WTC11 (cell line): ENCODE results near the gene PCDH9. TPM values are rescaled to one million over a fixed set of nuclear protein-coding genes. Genes with fewer than 3 reads are reported as not detected.

Source experiments
- ATAC-seq: fragments of 200-7000 bp; cut with Tn5 transposase; 2 replicates; pipeline ENCODE4 v1.10.0; 2021; ENCODE audit warnings: mild to moderate bottlenecking, moderate library complexity
- CTCF ChIA-PET: fragments of 300-600 bp; sonication (Branson Sonifier 250); formaldehyde crosslinking; loops from one replicate; lab custom pipeline; 2021; ENCODE audit warnings: antibody characterized with exemption; lab: Charles Lee
- POLR2A ChIA-PET: fragments of 350-600 bp; sonication (Branson Sonifier 250); formaldehyde crosslinking; loops from one replicate; lab custom pipeline; 2021; ENCODE audit warnings: antibody characterized with exemption; lab: Charles Lee
- DNase-seq: peaks from one replicate; pipeline ENCODE4 v3.0.0; 2021; ENCODE audit warnings: low spot score
- H3K27ac Mint-ChIP-seq: 2 replicates; pipeline ENCODE4 v1.8.0; 2021; ENCODE audit warnings: mixed read lengths
- H3K27me3 Mint-ChIP-seq: 2 replicates; pipeline ENCODE4 v1.8.0; 2021; ENCODE audit warnings: low read depth, mild to moderate bottlenecking, moderate library complexity, mixed read lengths
- H3K36me3 Mint-ChIP-seq: 2 replicates; pipeline ENCODE4 v1.8.0; 2021; ENCODE audit warnings: mixed read lengths
- H3K4me1 Mint-ChIP-seq: 2 replicates; pipeline ENCODE4 v1.8.0; 2022; ENCODE audit warnings: mixed read lengths
- H3K4me3 Mint-ChIP-seq: 2 replicates; pipeline ENCODE4 v1.8.0; 2021; ENCODE audit warnings: mild to moderate bottlenecking, moderate library complexity, mixed read lengths
- H3K9me3 Mint-ChIP-seq: 2 replicates; pipeline ENCODE4 v1.8.0; 2021; ENCODE audit warnings: mixed read lengths
- ATF1 ChIP-seq: sonication (generic); formaldehyde crosslinking; IDR thresholded peaks from 2 replicates; pipeline ENCODE4 v1.8.1; 2023; ENCODE audit warnings: mild to moderate bottlenecking, moderate library complexity, missing genetic modification reagents
- CREB1 ChIP-seq: sonication (generic); formaldehyde crosslinking; IDR thresholded peaks from 2 replicates; pipeline ENCODE4 v1.8.0; 2023; ENCODE audit warnings: mild to moderate bottlenecking, missing genetic modification reagents
- CREM ChIP-seq: sonication (generic); formaldehyde crosslinking; IDR thresholded peaks from 2 replicates; pipeline ENCODE4 v1.8.1; 2022; ENCODE audit warnings: mild to moderate bottlenecking, missing genetic modification reagents, moderate library complexity
- FOXJ3 ChIP-seq: sonication (generic); formaldehyde crosslinking; IDR thresholded peaks from 2 replicates; pipeline ENCODE4 v1.9.0; 2021; ENCODE audit warnings: missing genetic modification reagents, mild to moderate bottlenecking, borderline replicate concordance
- GTF2I ChIP-seq: fragments of 250-450 bp; sonication (Bioruptor Pico); conservative IDR thresholded peaks from 2 replicates; pipeline ENCODE4 v1.4.0; 2021; ENCODE audit warnings: mild to moderate bottlenecking
- HMGA2 ChIP-seq: fragments of 250-450 bp; sonication (Bioruptor Pico); IDR thresholded peaks from 2 replicates; pipeline ENCODE4 v1.4.0; 2021; ENCODE audit warnings: mild to moderate bottlenecking, moderate library complexity
- JAZF1 ChIP-seq: fragments of 250-450 bp; sonication (Bioruptor Pico); IDR thresholded peaks from 2 replicates; pipeline ENCODE4 v1.9.0; 2021; ENCODE audit warnings: moderate library complexity, mild to moderate bottlenecking, inconsistent platforms
- KAT7 ChIP-seq: sonication (generic); formaldehyde crosslinking; IDR thresholded peaks from 2 replicates; pipeline ENCODE4 v1.8.1; 2023; ENCODE audit warnings: missing genetic modification reagents, mild to moderate bottlenecking, borderline replicate concordance
- TCF7 ChIP-seq: sonication (generic); formaldehyde crosslinking; IDR thresholded peaks from 2 replicates; pipeline ENCODE4 v1.8.0; 2022; ENCODE audit warnings: mild to moderate bottlenecking, low read depth, missing genetic modification reagents, moderate library complexity
- TEAD1 ChIP-seq: sonication (generic); formaldehyde crosslinking; IDR thresholded peaks from 2 replicates; pipeline ENCODE4 v1.8.0; 2022; ENCODE audit warnings: mild to moderate bottlenecking, missing genetic modification reagents
- TEAD4 ChIP-seq: sonication (generic); formaldehyde crosslinking; IDR thresholded peaks from 2 replicates; pipeline ENCODE4 v1.8.0; 2022; ENCODE audit warnings: mild to moderate bottlenecking, missing genetic modification reagents
- ZBTB21 ChIP-seq: sonication (generic); formaldehyde crosslinking; IDR thresholded peaks from 2 replicates; pipeline ENCODE4 v1.8.1; 2023; ENCODE audit warnings: mild to moderate bottlenecking, missing genetic modification reagents, borderline replicate concordance
- ZNF121 ChIP-seq: sonication (generic); formaldehyde crosslinking; IDR thresholded peaks from 2 replicates; pipeline ENCODE4 v1.8.0; 2023; ENCODE audit warnings: missing genetic modification reagents
- ZNF317 ChIP-seq: sonication (generic); formaldehyde crosslinking; IDR thresholded peaks from 2 replicates; pipeline ENCODE4 v1.8.1; 2023; ENCODE audit warnings: low read depth, mild to moderate bottlenecking, moderate library complexity, missing genetic modification reagents, borderline replicate concordance
- total RNA-seq: library from RNA; stranded (reverse); gene quantifications from 3 replicates; pipeline ENCODE4 v1.2.3, GENCODE V29; 2021
- TF ChIP-seq, protein P1 (sequence below): sonication (generic); formaldehyde crosslinking; IDR thresholded peaks from 2 replicates; pipeline ENCODE4 v1.8.0; 2022; ENCODE audit warnings: missing genetic modification reagents
- TF ChIP-seq, protein P2 (sequence below): sonication (generic); formaldehyde crosslinking; IDR thresholded peaks from 2 replicates; pipeline ENCODE4 v1.8.0; 2022; ENCODE audit warnings: mild to moderate bottlenecking, missing genetic modification reagents
- TF ChIP-seq, protein P3 (sequence below): sonication (generic); formaldehyde crosslinking; IDR thresholded peaks from 2 replicates; pipeline ENCODE4 v1.8.1; 2023; ENCODE audit warnings: mild to moderate bottlenecking, missing genetic modification reagents, borderline replicate concordance
- TF ChIP-seq, protein P4 (sequence below): sonication (generic); formaldehyde crosslinking; IDR thresholded peaks from 2 replicates; pipeline ENCODE4 v1.8.1; 2023; ENCODE audit warnings: mild to moderate bottlenecking, missing genetic modification reagents

The PCDH9 gene
- total RNA-seq, 1 experiment from 2014 or later, result 0.48 TPM

DNA sequence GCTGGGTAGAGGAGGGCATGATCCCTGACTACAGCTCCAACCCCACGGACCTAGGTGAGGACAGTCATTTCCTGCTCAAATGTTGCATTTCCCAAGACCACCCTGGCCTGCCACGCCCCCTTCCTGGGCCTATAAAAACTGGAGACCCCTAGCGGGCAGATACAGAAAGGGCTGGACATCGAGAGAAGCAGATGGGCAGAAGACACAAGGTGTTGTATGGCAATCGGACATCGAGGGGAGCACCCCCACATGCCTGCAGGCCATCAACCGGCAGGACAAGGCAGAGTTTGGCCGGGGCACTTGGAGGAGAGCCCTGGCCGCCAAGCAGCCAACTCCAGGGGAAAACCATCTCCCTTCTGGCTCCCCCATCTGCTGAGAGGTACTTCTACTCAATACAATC lies 746.4 kb downstream of the PCDH9 start (continued):
- TF ChIP-seq, protein P1, sequence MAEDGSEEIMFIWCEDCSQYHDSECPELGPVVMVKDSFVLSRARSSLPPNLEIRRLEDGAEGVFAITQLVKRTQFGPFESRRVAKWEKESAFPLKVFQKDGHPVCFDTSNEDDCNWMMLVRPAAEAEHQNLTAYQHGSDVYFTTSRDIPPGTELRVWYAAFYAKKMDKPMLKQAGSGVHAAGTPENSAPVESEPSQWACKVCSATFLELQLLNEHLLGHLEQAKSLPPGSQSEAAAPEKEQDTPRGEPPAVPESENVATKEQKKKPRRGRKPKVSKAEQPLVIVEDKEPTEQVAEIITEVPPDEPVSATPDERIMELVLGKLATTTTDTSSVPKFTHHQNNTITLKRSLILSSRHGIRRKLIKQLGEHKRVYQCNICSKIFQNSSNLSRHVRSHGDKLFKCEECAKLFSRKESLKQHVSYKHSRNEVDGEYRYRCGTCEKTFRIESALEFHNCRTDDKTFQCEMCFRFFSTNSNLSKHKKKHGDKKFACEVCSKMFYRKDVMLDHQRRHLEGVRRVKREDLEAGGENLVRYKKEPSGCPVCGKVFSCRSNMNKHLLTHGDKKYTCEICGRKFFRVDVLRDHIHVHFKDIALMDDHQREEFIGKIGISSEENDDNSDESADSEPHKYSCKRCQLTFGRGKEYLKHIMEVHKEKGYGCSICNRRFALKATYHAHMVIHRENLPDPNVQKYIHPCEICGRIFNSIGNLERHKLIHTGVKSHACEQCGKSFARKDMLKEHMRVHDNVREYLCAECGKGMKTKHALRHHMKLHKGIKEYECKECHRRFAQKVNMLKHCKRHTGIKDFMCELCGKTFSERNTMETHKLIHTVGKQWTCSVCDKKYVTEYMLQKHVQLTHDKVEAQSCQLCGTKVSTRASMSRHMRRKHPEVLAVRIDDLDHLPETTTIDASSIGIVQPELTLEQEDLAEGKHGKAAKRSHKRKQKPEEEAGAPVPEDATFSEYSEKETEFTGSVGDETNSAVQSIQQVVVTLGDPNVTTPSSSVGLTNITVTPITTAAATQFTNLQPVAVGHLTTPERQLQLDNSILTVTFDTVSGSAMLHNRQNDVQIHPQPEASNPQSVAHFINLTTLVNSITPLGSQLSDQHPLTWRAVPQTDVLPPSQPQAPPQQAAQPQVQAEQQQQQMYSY (CRISPR knock-in tag), result no peak

DNA sequence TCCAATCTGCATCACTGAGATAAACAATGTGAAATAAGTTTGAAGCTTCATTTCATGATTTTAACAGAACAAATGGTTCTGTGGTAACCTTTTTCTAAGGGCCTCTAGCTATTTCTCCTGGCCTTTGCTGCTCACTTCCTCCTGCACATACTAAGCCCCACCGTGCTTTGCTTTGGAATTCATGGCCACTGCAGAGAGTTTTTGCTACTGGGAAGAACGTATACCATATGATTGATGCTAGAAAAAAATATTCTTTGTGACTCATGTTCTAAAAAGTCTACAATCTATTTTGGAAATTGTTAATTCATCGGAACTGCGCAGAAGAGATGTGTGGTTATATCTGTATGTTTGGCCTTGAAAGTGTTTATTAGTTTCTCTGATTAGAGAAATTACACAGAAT lies 747.3 kb downstream of the PCDH9 start:
- Mint-ChIP-seq H3K9me3 (peaks cover 23% of the 10 kb centered on the region), H3K4me1 (no peaks in the 10 kb centered on the region), H3K27me3 (no peaks in the 10 kb centered on the region), H3K36me3 (peaks cover 11% of the 10 kb centered on the region), H3K4me3 (no peak overlapping the region), H3K27ac (no peak overlapping the region)
- ATAC-seq (no peak), DNase-seq (no peak)
- no peak for TF ChIP-seq GTF2I (CRISPR knock-in tag)
- no peak for TF ChIP-seq FOXJ3 (CRISPR knock-in tag)
- TF ChIP-seq ZNF121 (CRISPR knock-in tag), result no peak
- no peak for TF ChIP-seq TEAD1
- TF ChIP-seq CREM (CRISPR knock-in tag), result no peak
- TF ChIP-seq, protein P2, sequence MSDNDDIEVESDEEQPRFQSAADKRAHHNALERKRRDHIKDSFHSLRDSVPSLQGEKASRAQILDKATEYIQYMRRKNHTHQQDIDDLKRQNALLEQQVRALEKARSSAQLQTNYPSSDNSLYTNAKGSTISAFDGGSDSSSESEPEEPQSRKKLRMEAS (CRISPR knock-in tag), result no peak
- TF ChIP-seq, protein P3, sequence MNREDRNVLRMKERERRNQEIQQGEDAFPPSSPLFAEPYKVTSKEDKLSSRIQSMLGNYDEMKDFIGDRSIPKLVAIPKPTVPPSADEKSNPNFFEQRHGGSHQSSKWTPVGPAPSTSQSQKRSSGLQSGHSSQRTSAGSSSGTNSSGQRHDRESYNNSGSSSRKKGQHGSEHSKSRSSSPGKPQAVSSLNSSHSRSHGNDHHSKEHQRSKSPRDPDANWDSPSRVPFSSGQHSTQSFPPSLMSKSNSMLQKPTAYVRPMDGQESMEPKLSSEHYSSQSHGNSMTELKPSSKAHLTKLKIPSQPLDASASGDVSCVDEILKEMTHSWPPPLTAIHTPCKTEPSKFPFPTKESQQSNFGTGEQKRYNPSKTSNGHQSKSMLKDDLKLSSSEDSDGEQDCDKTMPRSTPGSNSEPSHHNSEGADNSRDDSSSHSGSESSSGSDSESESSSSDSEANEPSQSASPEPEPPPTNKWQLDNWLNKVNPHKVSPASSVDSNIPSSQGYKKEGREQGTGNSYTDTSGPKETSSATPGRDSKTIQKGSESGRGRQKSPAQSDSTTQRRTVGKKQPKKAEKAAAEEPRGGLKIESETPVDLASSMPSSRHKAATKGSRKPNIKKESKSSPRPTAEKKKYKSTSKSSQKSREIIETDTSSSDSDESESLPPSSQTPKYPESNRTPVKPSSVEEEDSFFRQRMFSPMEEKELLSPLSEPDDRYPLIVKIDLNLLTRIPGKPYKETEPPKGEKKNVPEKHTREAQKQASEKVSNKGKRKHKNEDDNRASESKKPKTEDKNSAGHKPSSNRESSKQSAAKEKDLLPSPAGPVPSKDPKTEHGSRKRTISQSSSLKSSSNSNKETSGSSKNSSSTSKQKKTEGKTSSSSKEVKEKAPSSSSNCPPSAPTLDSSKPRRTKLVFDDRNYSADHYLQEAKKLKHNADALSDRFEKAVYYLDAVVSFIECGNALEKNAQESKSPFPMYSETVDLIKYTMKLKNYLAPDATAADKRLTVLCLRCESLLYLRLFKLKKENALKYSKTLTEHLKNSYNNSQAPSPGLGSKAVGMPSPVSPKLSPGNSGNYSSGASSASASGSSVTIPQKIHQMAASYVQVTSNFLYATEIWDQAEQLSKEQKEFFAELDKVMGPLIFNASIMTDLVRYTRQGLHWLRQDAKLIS (CRISPR knock-in tag), result no peak
- no peak for TF ChIP-seq TEAD4 (CRISPR knock-in tag)
- TF ChIP-seq, protein P4, sequence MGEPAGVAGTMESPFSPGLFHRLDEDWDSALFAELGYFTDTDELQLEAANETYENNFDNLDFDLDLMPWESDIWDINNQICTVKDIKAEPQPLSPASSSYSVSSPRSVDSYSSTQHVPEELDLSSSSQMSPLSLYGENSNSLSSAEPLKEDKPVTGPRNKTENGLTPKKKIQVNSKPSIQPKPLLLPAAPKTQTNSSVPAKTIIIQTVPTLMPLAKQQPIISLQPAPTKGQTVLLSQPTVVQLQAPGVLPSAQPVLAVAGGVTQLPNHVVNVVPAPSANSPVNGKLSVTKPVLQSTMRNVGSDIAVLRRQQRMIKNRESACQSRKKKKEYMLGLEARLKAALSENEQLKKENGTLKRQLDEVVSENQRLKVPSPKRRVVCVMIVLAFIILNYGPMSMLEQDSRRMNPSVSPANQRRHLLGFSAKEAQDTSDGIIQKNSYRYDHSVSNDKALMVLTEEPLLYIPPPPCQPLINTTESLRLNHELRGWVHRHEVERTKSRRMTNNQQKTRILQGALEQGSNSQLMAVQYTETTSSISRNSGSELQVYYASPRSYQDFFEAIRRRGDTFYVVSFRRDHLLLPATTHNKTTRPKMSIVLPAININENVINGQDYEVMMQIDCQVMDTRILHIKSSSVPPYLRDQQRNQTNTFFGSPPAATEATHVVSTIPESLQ (CRISPR knock-in tag), result no peak
- TF ChIP-seq ZBTB21, result no peak
- TF ChIP-seq TCF7 (CRISPR knock-in tag), result no peak
- ChIA-PET CTCF (no interaction called here), POLR2A (no interaction called here)

DNA sequence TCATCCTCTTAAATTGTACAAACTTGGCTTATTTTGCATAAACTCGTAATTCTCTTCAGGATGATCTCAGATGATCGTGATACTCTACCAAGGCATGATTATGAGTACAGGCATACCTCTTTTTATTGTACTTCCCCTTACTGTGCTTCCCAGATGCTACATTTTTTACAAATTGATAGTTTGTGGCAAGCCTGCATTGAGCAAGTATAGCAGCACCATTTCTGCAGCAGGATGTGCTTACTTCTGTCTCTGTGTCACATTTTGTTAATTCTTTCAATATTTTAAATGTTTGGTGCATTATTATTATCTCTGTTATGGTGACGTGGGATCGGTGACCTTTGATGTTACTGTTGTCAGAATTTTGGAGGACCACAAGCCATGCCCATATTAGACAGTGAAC lies 752.3 kb downstream of the PCDH9 start:
- ChIA-PET POLR2A (no interaction called here), CTCF (no interaction called here)
- DNase-seq (no peak), ATAC-seq (no peak)
- Mint-ChIP-seq H3K4me1 (no peaks in the 10 kb centered on the region), H3K27me3 (no peaks in the 10 kb centered on the region), H3K9me3 (peaks cover 15% of the 10 kb centered on the region), H3K36me3 (peaks cover 11% of the 10 kb centered on the region), H3K4me3 (no peak overlapping the region), H3K27ac (no peak overlapping the region)
- no peak for TF ChIP-seq JAZF1
- TF ChIP-seq ATF1 (CRISPR knock-in tag), result no peak
- TF ChIP-seq CREB1 (CRISPR knock-in tag), result no peak
- TF ChIP-seq KAT7 (CRISPR knock-in tag), result no peak
- TF ChIP-seq ZNF317 (CRISPR knock-in tag), result no peak
- TF ChIP-seq HMGA2, result no peak
